ENCODE data around the gene ADAMTSL5. TPM values are rescaled to one million over a fixed set of nuclear protein-coding genes. Genes with fewer than 3 reads are reported as not detected.

ADAMTSL5 gene
- total and polyA plus RNA-seq, 2 of the 8 experiments (the other 6 are each of a cell fraction or from before 2014, with no cell fraction given): 0.82 to 0.99 TPM

- TF ChIP-seq RAD21 (IDR thresholded peaks at IDR 0.05 in 1 of 2, conservative IDR thresholded peaks at IDR 0.05 in 1 of 2; ENCODE audit: low read depth in 2 of 2, low read length in 2 of 2) (no peak), POLR2A (IDR thresholded peaks at IDR 0.05; ENCODE audit: control extremely low read depth in 1 of 2, low read depth in 2 of 2, low read length in 2 of 2) (peak in 1 of 2 experiments; percentile 79; a peak in 2 of 3 replicates), HDAC6 (IDR thresholded peaks at IDR 0.05; ENCODE audit: low read depth, low read length) (no peak), CHD7 (IDR thresholded peaks at IDR 0.05; ENCODE audit: insufficient replicate concordance, low read length) (no peak), JUND (IDR thresholded peaks at IDR 0.05; ENCODE audit: low read length) (no peak), EGR1 (IDR thresholded peaks at IDR 0.05; ENCODE audit: borderline replicate concordance, low read depth, low read length) (no peak; the same call in 1 of the 2 replicates), EZH2 (IDR thresholded peaks at IDR 0.05; ENCODE audit: low read depth, low read length, severe bottlenecking) (peak; percentile 13), JUN (IDR thresholded peaks at IDR 0.05; ENCODE audit: low read depth, low read length) (no peak), POLR2AphosphoS5 (IDR thresholded peaks at IDR 0.05; ENCODE audit: low read depth, low read length) (no peak), SIRT6 (IDR thresholded peaks at IDR 0.05; ENCODE audit: low read length) (no peak)
Measured at GRCh38 chr19:1523412-1524286, 10.8 kb upstream of the ADAMTSL5 start, which contains the start of gene PLK5 (continued).
